K562 (cell line): ENCODE data around the gene CTPS2.

Experiments used
- MYNN ChIP-seq, 2 experiments: sonication (generic); formaldehyde crosslinking in 1 of 2; IDR thresholded peaks; 2 replicates each; pipeline versions ENCODE4 v1.5.0 to v1.6.1; 2016 to 2020; ENCODE audit warnings: antibody characterized with exemption in 1 of 2, missing genetic modification reagents in 1 of 2
- TF ChIP-seq, protein P1 (sequence below), 3 experiments: IDR thresholded peaks in 2 of 3; conservative IDR thresholded peaks in 1 of 3; 2 replicates each; pipeline ENCODE4 v1.5.1; 2011 to 2012; ENCODE audit warnings: low read length in 3 of 3, mild to moderate bottlenecking in 3 of 3, control low read depth in 2 of 3, improper control_type of control experiment in 1 of 3, inconsistent platforms in 1 of 3, low read depth in 1 of 3, mixed read lengths in 1 of 3, moderate library complexity in 1 of 3; ENCODE audit not compliant: insufficient read depth in 2 of 3
- TF ChIP-seq, protein P2 (sequence below): fragments of 250-450 bp; sonication (Bioruptor Pico); IDR thresholded peaks from 2 replicates; pipeline ENCODE4 v1.5.0; 2022; ENCODE audit warnings: mild to moderate bottlenecking

DNA sequence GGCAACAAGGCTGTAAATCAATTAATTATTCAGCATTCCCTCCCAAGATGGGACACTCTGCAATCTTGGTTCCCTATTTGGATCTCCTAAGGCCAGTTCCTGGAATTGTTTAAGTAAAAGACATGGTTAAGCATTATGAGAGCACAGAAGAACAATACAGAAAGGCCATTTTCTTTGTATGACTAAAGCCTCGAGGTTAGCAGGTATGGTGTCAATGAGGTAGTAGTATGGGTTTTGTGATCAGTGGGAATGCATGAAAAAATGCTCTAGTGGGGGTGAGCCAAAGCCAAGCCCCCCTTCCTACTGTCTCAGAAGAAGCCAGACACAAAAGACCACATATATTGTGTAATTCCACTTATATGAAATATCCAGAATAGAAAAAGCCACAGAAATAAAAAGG is 124.2 kb downstream of the CTPS2 start:
- TF ChIP-seq MYNN (IDR thresholded peaks at IDR 0.05) (no peak), MYNN (CRISPR knock-in tag; IDR thresholded peaks at IDR 0.05) (no peak)
- TF ChIP-seq, protein P1, sequence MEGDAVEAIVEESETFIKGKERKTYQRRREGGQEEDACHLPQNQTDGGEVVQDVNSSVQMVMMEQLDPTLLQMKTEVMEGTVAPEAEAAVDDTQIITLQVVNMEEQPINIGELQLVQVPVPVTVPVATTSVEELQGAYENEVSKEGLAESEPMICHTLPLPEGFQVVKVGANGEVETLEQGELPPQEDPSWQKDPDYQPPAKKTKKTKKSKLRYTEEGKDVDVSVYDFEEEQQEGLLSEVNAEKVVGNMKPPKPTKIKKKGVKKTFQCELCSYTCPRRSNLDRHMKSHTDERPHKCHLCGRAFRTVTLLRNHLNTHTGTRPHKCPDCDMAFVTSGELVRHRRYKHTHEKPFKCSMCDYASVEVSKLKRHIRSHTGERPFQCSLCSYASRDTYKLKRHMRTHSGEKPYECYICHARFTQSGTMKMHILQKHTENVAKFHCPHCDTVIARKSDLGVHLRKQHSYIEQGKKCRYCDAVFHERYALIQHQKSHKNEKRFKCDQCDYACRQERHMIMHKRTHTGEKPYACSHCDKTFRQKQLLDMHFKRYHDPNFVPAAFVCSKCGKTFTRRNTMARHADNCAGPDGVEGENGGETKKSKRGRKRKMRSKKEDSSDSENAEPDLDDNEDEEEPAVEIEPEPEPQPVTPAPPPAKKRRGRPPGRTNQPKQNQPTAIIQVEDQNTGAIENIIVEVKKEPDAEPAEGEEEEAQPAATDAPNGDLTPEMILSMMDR (IDR thresholded peaks at IDR 0.05 in 2 of 3, conservative IDR thresholded peaks at IDR 0.05 in 1 of 3; ENCODE audit: insufficient read depth in 2 of 3, low read depth in 1 of 3, low read length in 3 of 3) = no peak
- TF ChIP-seq, protein P2, sequence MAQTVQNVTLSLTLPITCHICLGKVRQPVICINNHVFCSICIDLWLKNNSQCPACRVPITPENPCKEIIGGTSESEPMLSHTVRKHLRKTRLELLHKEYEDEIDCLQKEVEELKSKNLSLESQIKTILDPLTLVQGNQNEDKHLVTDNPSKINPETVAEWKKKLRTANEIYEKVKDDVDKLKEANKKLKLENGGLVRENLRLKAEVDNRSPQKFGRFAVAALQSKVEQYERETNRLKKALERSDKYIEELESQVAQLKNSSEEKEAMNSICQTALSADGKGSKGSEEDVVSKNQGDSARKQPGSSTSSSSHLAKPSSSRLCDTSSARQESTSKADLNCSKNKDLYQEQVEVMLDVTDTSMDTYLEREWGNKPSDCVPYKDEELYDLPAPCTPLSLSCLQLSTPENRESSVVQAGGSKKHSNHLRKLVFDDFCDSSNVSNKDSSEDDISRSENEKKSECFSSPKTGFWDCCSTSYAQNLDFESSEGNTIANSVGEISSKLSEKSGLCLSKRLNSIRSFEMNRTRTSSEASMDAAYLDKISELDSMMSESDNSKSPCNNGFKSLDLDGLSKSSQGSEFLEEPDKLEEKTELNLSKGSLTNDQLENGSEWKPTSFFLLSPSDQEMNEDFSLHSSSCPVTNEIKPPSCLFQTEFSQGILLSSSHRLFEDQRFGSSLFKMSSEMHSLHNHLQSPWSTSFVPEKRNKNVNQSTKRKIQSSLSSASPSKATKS (CRISPR knock-in tag) = no peak
